Measurements from ENCODE around the gene FOSB.

- TF ChIP-seq ZFP91 (CRISPR knock-in tag; IDR thresholded peaks at IDR 0.05) = no peak
- TF ChIP-seq CSDE1 (IDR thresholded peaks at IDR 0.05) = no peak
- no peak for TF ChIP-seq CTCF (IDR thresholded peaks at IDR 0.05 in 2 of 3, conservative IDR thresholded peaks at IDR 0.05 in 1 of 3; ENCODE audit: insufficient read depth in 2 of 3, low read depth in 1 of 3, low read length in 3 of 3)
- no peak for TF ChIP-seq FOS (IDR thresholded peaks at IDR 0.05; ENCODE audit: extremely low read depth, insufficient read length)
These were observed 26.7 kb upstream of the FOSB start for GRCh38 chr19:45440873-45441654.
